ENCODE results near the gene SCN8A. TPM values are rescaled to one million over a fixed set of nuclear protein-coding genes. Genes with fewer than 3 reads are reported as not detected.

The SCN8A gene
- total and polyA plus RNA-seq, 2 experiments from 2014 or later, result 4.6 to 23.9 TPM

DNA sequence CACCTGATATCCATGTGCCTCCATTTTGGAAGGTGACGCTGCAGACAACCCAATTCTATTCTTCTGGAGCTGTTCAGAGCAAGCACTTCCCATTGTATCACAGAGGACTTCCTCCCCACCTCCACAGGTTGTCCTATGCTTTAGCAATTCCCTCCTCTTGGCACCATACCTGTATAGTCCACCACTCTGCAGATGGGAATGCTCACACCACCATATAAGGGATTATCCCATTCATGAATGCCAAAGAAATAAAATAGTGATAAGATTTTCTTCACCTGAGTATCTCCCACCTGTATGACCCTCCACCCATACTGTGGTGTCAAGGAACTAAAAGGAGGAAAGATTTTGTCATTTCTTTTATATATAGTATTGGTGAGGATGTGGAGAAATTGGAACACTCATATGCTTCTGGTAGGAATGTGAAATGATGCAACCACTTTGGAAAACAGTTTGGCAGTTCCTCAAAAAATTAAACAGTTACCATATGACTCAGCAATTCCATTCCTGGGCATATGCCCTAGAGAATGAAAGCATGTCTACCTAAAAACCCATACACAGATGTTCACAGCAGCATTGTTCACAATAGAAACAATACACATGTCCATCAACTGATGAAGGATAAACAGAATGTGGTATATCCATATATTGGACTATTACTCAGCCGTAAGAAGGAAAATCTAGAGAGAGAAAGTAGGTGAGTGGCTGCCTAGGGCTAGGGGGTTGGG, 182.3 kb downstream of the SCN8A start:
- TF ChIP-seq JUNB (IDR thresholded peaks at IDR 0.05; ENCODE audit: unreplicated experiment) (no peak), EZH2 (IDR thresholded peaks at IDR 0.05; ENCODE audit: low read depth, unreplicated experiment) (no peak), ZNF114 (CRISPR knock-in tag; IDR thresholded peaks at IDR 0.05) (no peak), CREB1 (CRISPR knock-in tag; IDR thresholded peaks at IDR 0.05; ENCODE audit: low read depth) (no peak), NANOG (IDR thresholded peaks at IDR 0.05; ENCODE audit: borderline replicate concordance) (no peak), STAT1 (IDR thresholded peaks at IDR 0.05; ENCODE audit: unreplicated experiment) (no peak), POLR2AphosphoS5 (IDR thresholded peaks at IDR 0.05; ENCODE audit: low read depth) (no peak), EZH2phosphoT487 (IDR thresholded peaks at IDR 0.05; ENCODE audit: unreplicated experiment) (no peak), ZNF331 (CRISPR knock-in tag; IDR thresholded peaks at IDR 0.05; ENCODE audit: low read depth) (no peak)
- TF ChIP-seq, protein P1, sequence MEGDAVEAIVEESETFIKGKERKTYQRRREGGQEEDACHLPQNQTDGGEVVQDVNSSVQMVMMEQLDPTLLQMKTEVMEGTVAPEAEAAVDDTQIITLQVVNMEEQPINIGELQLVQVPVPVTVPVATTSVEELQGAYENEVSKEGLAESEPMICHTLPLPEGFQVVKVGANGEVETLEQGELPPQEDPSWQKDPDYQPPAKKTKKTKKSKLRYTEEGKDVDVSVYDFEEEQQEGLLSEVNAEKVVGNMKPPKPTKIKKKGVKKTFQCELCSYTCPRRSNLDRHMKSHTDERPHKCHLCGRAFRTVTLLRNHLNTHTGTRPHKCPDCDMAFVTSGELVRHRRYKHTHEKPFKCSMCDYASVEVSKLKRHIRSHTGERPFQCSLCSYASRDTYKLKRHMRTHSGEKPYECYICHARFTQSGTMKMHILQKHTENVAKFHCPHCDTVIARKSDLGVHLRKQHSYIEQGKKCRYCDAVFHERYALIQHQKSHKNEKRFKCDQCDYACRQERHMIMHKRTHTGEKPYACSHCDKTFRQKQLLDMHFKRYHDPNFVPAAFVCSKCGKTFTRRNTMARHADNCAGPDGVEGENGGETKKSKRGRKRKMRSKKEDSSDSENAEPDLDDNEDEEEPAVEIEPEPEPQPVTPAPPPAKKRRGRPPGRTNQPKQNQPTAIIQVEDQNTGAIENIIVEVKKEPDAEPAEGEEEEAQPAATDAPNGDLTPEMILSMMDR (conservative IDR thresholded peaks at IDR 0.05; ENCODE audit: low read depth in 2 of 2), result no peak
- TF ChIP-seq, protein P2, sequence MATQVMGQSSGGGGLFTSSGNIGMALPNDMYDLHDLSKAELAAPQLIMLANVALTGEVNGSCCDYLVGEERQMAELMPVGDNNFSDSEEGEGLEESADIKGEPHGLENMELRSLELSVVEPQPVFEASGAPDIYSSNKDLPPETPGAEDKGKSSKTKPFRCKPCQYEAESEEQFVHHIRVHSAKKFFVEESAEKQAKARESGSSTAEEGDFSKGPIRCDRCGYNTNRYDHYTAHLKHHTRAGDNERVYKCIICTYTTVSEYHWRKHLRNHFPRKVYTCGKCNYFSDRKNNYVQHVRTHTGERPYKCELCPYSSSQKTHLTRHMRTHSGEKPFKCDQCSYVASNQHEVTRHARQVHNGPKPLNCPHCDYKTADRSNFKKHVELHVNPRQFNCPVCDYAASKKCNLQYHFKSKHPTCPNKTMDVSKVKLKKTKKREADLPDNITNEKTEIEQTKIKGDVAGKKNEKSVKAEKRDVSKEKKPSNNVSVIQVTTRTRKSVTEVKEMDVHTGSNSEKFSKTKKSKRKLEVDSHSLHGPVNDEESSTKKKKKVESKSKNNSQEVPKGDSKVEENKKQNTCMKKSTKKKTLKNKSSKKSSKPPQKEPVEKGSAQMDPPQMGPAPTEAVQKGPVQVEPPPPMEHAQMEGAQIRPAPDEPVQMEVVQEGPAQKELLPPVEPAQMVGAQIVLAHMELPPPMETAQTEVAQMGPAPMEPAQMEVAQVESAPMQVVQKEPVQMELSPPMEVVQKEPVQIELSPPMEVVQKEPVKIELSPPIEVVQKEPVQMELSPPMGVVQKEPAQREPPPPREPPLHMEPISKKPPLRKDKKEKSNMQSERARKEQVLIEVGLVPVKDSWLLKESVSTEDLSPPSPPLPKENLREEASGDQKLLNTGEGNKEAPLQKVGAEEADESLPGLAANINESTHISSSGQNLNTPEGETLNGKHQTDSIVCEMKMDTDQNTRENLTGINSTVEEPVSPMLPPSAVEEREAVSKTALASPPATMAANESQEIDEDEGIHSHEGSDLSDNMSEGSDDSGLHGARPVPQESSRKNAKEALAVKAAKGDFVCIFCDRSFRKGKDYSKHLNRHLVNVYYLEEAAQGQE (IDR thresholded peaks at IDR 0.05; ENCODE audit: unreplicated experiment), result no peak
- TF ChIP-seq, protein P3, sequence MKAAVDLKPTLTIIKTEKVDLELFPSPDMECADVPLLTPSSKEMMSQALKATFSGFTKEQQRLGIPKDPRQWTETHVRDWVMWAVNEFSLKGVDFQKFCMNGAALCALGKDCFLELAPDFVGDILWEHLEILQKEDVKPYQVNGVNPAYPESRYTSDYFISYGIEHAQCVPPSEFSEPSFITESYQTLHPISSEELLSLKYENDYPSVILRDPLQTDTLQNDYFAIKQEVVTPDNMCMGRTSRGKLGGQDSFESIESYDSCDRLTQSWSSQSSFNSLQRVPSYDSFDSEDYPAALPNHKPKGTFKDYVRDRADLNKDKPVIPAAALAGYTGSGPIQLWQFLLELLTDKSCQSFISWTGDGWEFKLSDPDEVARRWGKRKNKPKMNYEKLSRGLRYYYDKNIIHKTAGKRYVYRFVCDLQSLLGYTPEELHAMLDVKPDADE (IDR thresholded peaks at IDR 0.05), result no peak
- TF ChIP-seq, protein P4, sequence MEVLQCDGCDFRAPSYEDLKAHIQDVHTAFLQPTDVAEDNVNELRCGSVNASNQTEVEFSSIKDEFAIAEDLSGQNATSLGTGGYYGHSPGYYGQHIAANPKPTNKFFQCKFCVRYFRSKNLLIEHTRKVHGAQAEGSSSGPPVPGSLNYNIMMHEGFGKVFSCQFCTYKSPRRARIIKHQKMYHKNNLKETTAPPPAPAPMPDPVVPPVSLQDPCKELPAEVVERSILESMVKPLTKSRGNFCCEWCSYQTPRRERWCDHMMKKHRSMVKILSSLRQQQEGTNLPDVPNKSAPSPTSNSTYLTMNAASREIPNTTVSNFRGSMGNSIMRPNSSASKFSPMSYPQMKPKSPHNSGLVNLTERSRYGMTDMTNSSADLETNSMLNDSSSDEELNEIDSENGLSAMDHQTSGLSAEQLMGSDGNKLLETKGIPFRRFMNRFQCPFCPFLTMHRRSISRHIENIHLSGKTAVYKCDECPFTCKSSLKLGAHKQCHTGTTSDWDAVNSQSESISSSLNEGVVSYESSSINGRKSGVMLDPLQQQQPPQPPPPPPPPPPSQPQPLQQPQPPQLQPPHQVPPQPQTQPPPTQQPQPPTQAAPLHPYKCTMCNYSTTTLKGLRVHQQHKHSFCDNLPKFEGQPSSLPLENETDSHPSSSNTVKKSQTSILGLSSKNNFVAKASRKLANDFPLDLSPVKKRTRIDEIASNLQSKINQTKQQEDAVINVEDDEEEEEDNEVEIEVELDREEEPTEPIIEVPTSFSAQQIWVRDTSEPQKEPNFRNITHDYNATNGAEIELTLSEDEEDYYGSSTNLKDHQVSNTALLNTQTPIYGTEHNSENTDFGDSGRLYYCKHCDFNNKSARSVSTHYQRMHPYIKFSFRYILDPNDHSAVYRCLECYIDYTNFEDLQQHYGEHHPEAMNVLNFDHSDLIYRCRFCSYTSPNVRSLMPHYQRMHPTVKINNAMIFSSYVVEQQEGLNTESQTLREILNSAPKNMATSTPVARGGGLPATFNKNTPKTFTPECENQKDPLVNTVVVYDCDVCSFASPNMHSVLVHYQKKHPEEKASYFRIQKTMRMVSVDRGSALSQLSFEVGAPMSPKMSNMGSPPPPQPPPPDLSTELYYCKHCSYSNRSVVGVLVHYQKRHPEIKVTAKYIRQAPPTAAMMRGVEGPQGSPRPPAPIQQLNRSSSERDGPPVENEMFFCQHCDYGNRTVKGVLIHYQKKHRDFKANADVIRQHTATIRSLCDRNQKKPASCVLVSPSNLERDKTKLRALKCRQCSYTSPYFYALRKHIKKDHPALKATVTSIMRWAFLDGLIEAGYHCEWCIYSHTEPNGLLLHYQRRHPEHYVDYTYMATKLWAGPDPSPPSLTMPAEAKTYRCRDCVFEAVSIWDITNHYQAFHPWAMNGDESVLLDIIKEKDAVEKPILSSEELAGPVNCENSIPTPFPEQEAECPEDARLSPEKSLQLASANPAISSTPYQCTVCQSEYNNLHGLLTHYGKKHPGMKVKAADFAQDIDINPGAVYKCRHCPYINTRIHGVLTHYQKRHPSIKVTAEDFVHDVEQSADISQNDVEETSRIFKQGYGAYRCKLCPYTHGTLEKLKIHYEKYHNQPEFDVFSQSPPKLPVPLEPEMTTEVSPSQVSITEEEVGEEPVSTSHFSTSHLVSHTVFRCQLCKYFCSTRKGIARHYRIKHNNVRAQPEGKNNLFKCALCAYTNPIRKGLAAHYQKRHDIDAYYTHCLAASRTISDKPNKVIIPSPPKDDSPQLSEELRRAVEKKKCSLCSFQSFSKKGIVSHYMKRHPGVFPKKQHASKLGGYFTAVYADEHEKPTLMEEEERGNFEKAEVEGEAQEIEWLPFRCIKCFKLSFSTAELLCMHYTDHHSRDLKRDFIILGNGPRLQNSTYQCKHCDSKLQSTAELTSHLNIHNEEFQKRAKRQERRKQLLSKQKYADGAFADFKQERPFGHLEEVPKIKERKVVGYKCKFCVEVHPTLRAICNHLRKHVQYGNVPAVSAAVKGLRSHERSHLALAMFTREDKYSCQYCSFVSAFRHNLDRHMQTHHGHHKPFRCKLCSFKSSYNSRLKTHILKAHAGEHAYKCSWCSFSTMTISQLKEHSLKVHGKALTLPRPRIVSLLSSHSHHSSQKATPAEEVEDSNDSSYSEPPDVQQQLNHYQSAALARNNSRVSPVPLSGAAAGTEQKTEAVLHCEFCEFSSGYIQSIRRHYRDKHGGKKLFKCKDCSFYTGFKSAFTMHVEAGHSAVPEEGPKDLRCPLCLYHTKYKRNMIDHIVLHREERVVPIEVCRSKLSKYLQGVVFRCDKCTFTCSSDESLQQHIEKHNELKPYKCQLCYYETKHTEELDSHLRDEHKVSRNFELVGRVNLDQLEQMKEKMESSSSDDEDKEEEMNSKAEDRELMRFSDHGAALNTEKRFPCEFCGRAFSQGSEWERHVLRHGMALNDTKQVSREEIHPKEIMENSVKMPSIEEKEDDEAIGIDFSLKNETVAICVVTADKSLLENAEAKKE (CRISPR knock-in tag; IDR thresholded peaks at IDR 0.05), result no peak
- no peaks in the 10 kb centered on the region for H3K27me3 Mint-ChIP-seq (ENCODE audit: insufficient read depth, low read depth, poor library complexity)
- Histone ChIP-seq H3K4me3 (no peak overlapping the region), H3K9me2 (ENCODE audit: insufficient read depth) (no peaks in the 10 kb centered on the region), H3F3A (replicated peaks; ENCODE audit: low read depth) (no peaks in the 10 kb centered on the region), H3K4me2 (no peak overlapping the region), H3K27me3 (ENCODE audit: insufficient read depth) (no peaks in the 10 kb centered on the region), H3K36me3 (ENCODE audit: insufficient read depth) (peaks cover 5% of the 10 kb centered on the region), H4K20me1 (replicated peaks; ENCODE audit: insufficient read depth) (no peaks in the 10 kb centered on the region), H3K4me1 (ENCODE audit: insufficient read depth) (no peaks in the 10 kb centered on the region), H2AFZ (no peak overlapping the region), H3K27ac (ENCODE audit: low read depth) (no peak overlapping the region), H3K79me2 (replicated peaks; ENCODE audit: insufficient read depth) (no peaks in the 10 kb centered on the region)
- peaks cover 54% of the 10 kb centered on the region for H3K36me3 Mint-ChIP-seq (ENCODE audit: low read depth)
- H3K9me3 Mint-ChIP-seq, result no peaks in the 10 kb centered on the region; the same call in 2 of the 3 replicates
- H3K4me1 Mint-ChIP-seq, result no peaks in the 10 kb centered on the region
- no peak overlapping the region for H3K4me3 Mint-ChIP-seq
- no peak overlapping the region for H3K27ac Mint-ChIP-seq
- DNase-seq (ENCODE audit: low spot score), result no peak
- no peak for ATAC-seq

All from GM23338 (cell line).